HG03520 (cell line): ENCODE data around the gene GNB1.
"Not testable (repeated sequence)": the region's sequence is repeated elsewhere in the genome, so short reads cannot be mapped to it uniquely, and the experiment has no call there.

Experiments used
- ATAC-seq: cut with Tn5 transposase; IDR thresholded peaks from one replicate; pipeline ENCODE4 v1.9.1; 2021; ENCODE audit warnings: mild to moderate bottlenecking, moderate library complexity; ENCODE audit not compliant: unreplicated experiment

The GNB1 gene

DNA sequence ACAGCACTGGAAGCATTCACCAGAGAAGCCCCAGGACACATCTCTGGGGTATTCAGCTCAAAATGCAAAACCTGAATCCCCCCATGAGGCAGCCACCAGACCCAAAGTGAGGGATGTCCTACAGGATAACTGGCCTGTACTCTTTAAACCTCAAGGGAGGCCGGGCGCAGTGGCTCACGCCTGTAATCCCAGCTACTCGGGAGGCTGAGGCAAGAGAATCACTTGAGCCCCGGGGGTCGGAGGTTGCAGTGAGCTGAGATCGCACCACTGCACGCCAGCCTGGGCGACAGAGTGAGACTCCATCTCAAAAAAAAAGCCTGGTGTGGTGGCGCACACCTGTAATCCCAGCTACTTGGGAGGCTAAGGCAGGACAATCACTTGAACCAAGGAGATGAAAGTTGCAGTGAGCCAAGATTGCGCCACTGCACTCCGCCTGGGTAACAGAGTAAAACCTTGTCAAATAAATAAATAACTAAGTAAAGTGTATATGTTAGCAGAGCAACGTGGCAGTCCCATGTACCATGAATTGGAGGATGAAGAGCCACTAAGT, 29.1 kb downstream of the GNB1 start:
- not testable (repeated sequence) for ATAC-seq

DNA sequence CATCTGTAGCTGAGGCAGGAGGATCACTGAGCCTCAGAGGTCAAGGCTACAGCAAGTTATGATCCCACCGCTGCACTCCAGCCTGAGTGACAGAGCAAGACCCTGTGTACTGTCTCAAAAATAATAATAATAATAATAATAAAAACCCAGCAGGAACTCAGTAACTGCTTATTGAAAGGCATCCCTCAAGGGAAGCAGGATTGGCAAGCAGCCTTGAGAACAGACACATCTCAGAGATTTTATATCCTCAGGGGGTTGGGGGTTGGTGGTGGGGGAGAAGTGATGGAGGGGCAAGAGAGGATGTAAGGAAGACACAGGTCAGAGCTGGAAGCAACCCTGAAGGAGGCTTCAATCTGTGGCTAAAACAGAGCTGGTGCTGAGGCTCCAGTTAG, 29.6 kb downstream of the GNB1 start:
- no peak for ATAC-seq

DNA sequence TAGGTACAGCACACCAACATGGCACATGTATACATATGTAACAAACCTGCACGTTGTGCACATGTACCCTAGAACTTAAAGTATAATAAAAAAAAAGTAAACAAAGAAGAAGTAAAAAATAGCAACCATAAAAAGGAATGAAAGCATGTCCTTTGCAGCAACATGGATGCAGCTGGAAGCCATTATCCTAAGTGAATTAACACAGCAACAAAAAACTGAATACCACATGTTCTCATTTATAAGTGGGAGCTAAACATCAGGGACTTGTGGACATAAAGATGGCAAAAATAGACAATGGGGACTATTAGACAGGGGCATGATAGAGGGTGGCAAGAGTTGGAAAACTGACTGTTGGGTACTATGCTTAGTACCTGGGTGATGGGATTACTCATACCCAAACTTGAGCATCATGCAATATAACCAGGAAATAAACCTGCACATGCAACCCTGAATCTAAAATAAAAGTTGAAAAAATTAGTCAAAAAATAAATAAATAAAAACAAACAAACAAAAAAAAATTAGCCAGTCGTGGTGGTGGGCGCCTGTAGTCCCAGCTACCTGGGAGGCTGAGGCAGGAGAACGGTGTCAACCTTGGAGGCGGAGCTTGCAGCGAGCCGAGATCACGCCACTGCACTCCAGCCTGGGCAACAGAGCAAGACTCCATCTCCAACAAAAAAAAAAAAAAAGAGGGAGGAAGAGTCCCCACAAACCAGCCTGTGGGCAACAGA, 30.8 kb downstream of the GNB1 start:
- not testable (repeated sequence) for ATAC-seq

DNA sequence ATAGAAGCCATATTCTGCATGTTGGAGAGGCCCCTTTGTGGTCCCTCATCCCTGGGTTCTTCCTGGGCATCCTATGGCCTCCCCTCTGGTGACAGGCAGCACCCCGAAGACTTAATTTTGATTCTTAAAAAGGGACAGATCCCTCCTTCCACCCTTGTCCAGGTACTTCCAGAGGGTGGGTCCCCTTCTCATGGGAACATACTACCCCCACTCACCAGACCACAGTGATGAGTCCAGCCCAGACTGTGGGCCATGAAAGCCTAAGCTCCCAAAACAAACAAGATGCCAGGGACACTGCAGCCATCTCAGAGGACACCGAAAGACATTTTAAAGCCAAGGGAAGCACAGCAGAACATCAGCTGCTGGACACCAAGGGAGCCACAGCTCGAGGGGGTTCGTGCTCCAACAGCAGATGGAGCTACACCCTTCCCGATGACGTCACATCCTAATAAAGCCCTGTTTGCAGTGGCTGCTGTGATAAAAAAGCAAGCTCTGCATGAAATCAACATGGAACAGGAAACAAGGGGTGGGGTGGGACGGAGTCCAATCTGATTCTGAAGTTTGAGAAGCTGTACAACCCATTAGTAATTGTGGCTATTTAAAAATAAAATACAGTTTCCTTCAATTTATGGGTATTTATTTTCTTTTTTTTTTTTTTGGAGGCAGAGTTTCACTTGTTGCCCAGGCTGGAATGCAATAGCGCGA, 32.4 kb downstream of the GNB1 start:
- ATAC-seq: no peak

DNA sequence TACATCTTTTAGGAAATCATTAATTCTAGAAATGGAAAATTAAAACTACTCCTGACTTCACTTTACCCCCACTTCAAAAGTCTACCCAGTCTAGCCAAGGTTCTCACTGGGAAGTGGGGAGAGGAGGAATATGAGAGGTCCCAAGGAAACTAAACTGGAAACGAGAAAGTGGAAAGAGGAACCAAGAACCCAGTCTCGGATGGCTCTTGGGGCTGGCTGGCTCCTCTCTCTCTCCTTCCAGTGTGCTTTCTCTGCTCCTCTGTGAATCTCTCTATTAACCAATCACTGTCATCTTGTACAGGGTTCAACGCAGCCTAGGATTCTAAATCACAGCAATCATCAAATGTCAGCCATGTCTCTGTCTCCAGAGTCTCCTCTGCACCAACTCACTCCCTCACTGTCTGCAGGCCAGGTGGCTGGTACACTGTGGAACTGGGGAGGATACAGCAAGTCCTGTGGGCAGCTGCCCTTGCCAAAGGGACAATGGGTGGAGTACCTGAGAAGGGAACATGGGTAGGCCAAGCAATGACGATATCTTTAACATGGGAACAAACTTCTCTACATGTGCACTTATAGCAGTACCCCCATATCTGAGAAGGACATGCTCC, 33.7 kb downstream of the GNB1 start:
- ATAC-seq: no peak

DNA sequence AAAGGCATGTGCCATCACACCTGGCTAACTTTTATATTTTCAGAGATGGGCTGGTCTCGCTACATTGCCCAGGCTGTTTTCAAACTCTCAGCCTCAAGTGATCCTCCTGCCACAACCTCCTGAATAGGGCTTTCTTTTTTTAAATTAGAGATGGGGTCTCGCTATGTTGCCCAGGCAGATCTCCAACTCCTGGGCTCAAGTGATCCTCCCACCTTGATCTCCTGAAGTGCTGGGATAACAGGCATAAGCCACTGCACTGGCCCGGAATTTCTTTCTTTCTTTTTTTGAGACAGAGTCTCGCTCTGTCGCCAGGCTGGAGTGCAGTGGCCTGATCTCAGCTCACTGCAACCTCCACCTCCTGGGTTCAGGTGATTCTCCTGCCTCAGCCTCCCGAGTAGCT, 34.7 kb downstream of the GNB1 start:
- ATAC-seq: not testable (repeated sequence)

DNA sequence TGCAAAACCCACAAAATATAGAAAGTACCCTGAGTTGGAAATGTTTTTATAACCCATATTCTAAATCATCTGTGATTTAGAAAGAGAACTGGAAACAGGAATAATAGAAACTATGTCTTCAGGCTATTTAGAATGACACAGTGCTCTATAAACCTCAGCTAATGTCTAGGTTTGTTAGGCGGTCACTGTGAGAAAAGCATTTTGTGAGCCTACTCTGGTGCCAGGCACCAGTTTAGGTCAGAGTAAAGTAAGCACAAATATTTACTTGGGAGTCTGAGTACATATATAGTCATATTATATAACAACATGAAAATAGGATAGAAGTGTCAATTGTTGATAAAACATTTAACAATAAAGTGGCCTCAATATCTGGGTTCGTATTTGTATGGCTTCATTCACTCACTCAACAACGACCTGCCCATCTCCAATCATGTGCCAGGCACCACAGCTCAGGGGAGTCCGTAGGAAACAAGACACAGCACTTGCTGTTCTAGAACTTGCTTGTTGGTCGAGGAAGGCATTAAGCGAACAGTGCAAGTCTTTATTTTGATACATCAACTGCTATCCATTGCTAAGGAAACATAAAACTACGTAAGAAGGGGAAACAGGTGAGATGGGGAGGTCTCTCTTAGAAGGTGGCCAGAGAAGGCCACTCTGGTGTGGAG, 37.2 kb downstream of the GNB1 start:
- ATAC-seq: no peak

DNA sequence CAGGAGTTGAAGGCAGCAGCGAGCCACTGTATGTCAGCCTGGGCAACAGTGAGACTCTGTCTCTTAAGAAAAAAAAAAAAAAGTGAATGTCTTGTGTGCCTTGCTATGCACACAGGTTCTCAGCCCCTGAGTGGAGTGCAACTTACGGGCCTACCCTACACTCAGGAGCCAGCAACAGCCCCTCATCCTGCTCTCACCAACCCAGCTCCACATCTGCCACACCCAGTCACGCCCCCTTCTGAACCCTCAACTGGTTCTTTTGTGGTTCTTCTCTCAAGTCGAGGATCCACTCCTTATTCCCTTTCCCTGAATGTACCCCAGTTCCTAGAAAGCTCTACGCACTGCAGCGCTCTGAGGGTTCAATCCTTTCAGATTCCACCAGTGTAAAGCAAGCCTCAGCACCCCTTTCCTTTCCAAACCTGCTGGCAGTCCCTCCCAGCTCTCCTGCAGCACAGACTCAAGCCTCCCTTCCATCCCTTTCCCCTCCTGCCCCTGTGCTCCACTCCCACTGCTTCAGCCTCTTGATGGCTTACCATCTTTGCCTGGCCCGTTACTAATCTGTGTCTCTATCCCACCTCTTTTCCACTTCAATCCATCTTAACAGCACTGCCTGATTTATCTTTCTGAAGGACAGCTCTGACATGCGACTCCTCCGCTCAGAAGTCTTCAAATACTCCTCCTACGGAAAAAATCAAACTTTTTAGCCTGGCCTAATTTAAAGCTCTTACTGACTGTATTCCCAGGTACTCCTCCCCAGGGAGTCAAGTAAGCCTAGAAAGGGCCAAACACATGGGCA, 38.1 kb downstream of the GNB1 start:
- ATAC-seq: no peak

DNA sequence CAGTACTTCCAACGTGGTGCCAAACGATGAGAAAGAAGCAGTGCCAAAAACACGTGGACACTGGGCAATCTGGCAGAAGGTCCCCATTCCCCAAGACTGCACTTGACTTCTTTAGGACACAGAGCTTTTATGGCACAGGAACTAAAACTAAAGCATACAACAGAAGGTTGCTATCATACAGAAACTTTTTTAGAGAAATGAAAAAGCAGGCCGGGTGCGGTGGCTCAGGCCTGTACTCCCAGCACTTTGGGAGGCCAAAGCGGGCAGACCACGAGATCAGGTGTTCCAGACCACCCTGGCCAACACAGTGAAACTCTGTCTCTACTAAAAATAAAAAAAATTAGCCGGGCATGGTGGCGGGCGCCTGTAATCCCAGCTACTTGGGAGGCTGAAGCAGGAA, 43.0 kb downstream of the GNB1 start:
- ATAC-seq: no peak

DNA sequence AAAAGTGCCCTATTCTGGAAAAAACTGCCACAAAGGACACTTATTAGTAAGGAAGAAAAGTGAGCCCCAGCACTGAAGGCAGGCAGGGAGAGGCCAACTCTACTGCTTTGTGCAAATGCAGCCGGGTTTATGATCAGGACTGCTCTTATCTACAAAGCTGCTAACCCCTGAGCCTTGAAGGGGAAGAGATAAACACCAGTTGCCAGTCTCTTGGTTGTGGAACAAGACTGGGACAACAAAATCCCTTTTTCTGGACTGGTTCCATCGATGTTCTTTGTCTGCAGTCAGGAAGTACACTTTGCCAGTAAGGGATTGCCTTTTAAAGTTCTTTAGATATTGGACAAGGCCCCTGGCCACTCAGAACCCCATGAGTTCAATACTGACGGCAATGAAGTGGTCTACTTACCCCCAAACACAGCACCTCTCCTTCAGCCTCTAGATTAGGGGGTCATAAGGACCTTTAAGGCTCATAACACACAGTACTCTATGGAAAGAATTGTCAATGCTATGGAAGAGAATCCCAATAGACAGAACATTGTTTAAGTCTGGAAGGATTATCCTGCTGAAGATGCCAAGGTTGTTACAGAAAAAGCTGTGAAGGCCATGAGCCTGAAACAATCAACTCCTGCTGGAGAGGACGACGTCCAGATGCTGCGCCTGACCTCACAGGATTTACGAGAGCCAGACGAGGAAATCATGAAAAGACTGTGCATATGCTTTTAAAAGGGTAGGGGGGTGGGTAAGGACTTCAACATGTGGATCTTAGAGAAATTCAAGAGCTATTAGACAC, 43.6 kb downstream of the GNB1 start:
- ATAC-seq: no peak

DNA sequence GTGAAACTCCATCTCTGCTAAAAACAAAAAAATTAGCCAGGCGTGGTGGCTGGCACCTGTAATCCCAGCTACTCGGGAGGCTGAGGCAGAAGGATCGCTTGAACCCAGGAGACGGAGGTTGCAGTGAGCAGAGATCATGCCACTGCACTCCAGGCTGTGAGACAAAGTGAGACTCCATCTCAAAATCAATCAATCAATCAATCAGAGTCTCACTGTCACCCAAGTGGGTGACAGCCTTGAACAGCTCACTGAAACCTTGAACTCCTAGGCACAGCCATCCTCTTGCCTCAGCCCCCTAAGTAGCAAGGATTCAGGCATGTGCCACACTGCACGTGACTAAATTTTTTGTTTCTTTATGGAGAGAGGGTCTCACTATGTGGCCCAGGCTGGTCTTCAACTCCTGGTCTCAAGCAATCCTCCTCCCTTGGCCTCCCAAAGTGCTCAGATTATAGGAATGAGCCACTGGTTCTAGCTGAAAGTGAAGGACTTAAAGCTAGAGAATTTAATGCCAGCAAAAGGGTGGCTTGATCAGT, 44.4 kb downstream of the GNB1 start:
- ATAC-seq: no peak

DNA sequence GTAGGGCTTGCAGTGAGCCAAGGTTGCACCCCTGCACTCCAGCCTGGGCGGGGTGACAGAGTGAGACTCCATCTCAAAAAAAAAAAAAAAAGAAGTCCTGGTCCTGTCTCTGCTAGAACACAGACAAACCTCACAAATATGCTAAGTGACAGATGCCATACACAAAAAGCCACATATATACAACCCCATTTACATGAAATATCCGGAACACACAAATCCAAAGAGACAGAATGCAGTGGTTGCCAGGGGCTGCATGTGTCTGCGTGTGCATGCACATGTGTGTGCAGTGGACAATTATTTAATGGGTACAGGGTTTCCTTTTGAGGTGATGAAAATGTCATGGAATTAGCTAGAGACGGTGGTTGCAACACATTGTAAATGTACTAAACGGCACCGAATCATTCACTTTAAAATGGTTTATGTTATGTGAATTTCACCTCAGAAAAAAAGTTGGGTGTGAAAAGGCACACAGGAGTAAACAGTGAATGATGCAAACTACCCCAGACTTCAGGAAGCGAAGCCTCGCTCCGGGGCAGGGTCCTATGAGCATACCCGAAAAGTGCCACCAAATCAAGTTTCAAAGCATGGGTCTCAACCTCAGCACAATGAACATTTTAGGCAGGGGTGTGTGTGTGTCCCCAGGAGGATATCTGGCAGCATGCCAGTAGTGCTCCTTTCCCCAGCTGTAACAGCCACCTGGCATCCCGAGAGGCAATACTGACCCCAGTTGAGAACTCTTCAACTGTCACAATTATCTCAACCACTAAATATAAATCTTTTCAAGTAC, 48.3 kb downstream of the GNB1 start:
- no peak for ATAC-seq

DNA sequence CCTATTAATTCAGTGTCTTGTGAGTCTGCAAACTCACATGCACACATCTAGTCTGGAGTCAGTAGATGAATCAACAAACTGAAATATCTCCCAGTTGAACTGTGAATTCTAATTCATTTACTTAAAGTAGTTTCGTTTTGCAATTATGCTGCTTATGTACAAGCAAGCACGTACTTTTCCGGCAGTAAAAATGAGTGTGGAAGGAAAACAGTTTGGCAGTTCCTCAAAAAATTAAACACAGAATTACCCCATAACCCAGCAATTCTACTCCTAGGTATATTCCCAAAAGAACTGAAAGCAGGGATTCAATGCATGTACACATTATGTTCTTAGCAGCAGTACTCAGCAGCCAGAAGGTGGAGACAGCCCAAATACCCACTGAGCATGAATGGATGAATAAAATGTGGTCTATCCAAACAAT, 49.3 kb downstream of the GNB1 start:
- no peak for ATAC-seq

DNA sequence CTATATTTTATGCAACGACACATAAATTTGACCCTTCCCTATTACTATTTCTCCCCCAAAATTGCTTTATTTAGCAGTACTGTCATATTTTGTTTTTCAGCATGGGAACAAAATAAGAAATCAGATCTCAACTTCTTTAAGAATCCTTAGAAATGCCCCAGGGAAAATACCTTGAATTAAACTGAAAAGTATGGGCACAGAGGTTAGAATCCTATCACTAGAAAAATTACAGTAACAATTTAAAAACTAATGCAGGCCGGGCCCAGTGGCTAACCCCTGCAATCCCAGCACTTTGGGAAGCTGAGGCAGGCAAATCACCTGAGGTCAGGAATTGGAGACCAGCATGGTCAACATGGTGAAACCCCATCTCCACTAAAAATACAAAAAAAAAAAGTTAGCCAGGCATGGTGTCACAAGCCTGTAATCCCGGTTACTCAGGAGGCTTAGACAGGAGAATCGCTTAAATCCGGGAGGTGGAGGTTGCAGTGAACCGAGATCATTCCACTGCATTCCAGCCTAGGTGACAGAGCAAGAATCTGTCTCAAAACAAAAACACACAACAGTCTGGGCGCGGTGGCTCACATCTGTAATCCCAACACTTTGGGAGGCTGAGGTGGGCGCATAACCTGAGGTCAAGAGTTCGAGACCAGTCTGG, 51.4 kb downstream of the GNB1 start:
- ATAC-seq: no peak

DNA sequence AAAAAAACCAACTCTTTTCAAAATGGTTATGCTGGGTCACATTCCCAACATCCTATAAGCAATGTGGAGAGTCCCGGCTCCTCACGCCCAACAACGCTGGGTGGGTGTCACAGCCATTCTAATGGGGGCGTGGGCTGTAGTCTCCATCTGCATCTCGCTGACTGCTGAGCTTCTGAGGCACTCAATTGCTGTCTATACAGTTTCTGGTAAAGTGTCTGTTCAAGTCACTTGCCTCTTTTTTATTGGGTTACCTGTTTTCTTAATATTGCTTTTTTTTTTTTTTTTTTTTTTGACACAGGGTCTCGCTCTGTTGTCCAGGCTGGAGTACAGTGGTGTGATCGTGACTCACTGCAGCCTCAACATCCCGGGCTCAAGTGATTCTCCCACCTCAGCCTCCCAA, 54.8 kb downstream of the GNB1 start:
- no peak for ATAC-seq

DNA sequence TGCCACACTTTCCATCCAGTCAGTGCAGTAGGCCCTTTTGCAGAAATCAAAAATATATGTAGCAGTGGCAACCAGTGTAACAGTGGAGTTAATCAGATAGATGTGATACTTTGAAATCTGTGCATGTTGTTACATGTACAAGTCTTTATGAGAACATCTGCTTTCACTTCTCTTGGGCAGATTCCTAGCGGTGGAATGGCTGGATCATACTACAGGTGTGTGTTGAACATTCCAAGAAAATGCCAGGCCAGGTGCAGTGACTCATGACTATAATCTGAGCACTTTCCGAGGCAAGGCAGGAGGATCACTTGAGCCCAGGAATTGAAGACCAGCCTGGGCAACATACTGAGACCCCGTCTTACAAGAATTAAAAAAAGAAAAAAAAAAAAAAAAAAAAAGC, 55.3 kb downstream of the GNB1 start:
- no peak for ATAC-seq

DNA sequence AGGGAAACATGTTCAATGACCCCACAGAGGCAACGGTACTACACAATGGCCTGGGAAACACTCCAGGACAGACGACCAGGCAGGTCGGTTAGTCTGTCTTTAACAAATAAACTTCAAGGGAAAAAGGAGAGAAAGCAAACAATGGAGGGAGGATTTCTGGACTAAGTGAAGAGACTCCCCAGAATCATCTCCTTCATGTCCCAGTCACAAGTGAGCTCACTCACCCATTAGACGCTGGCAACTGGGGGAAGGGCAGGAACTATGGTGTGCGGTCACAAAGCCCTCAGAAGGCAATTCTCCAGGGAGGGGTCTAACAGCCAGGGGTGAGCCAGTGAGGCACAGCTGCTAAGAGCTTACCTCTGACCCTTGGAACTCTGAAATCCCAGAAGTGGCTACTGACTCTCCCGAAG, 57.0 kb downstream of the GNB1 start:
- ATAC-seq: no peak

DNA sequence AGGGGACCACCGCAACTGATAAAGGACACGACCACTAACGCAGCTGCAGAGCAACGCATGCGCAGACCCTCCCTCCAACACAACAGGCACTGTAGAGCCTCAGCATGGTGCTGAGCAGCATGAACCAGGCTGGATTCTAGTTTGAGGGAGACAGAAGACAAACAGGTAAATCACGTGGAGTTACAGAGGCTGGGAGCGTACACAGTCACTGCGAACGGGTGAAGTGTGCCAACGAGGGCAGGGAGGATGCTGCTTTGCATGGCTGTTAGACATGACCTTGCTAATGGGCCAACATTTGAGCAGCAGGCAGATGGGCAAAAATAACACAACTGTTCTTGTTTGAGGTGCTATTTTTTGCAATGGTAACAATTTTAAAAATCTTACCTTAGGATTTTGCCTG, 57.4 kb downstream of the GNB1 start:
- ATAC-seq: no peak
